Skeletal muscle tissue (tissue), 4 donors: ENCODE measurements around the gene CDH18. TPM values are rescaled to one million over a fixed set of nuclear protein-coding genes. Genes with fewer than 3 reads are reported as not detected.

Source experiments
- H3K27ac ChIP-seq: one replicate; pipeline ENCODE4 v1.7.0; 2013; ENCODE audit warnings: mild to moderate bottlenecking, low read depth, low read length, inconsistent platforms
- H3K27me3 ChIP-seq, 3 donors: one replicate each; pipeline ENCODE4 v1.7.0; 2013; ENCODE audit warnings: low read length in 3 of 3; ENCODE audit not compliant: control insufficient read depth in 3 of 3, insufficient read depth in 3 of 3
- H3K36me3 ChIP-seq, 3 donors: one replicate each; pipeline ENCODE4 v1.7.0; 2013; ENCODE audit warnings: low read length in 3 of 3; ENCODE audit not compliant: control insufficient read depth in 3 of 3, insufficient read depth in 3 of 3
- H3K4me1 ChIP-seq, 3 donors: one replicate each; pipeline ENCODE4 v1.7.0; 2013; ENCODE audit warnings: low read length in 3 of 3, mild to moderate bottlenecking in 3 of 3; ENCODE audit not compliant: control insufficient read depth in 3 of 3, insufficient read depth in 3 of 3
- H3K4me3 ChIP-seq, 3 donors: one replicate each; pipeline ENCODE4 v1.7.0; 2013; ENCODE audit warnings: low read length in 3 of 3
- H3K9ac ChIP-seq, 3 donors: one replicate each; pipeline ENCODE4 v1.7.0; 2013; ENCODE audit warnings: low read length in 3 of 3, mild to moderate bottlenecking in 3 of 3, moderate library complexity in 2 of 3, low read depth in 1 of 3
- H3K9me3 ChIP-seq, 3 donors: one replicate each; pipeline ENCODE4 v1.7.0; 2013; ENCODE audit warnings: low read length in 3 of 3; ENCODE audit not compliant: control insufficient read depth in 3 of 3
- total RNA-seq: library from RNA; depleted of rRNA; stranded (reverse); fragments of >200 nt; gene quantifications from one replicate; pipeline ENCODE4 v1.2.3, GENCODE V29; 2014
- donor health status: Osteomylitis.

Gene CDH18
- total RNA-seq, 1 donor from 2014 or later, result 12.0 TPM

- Histone ChIP-seq H3K27me3 (no peaks in the 10 kb centered on the region), H3K4me1 (no peaks in the 10 kb centered on the region), H3K4me3 (no peak overlapping the region), H3K27ac (no peak overlapping the region), H3K9ac (no peak overlapping the region), H3K36me3 (no peaks in the 10 kb centered on the region), H3K9me3 (no peaks in the 10 kb centered on the region)
Observed at GRCh38 chr5:19630876-19631275, 357.1 kb downstream of the CDH18 start.

DNA sequence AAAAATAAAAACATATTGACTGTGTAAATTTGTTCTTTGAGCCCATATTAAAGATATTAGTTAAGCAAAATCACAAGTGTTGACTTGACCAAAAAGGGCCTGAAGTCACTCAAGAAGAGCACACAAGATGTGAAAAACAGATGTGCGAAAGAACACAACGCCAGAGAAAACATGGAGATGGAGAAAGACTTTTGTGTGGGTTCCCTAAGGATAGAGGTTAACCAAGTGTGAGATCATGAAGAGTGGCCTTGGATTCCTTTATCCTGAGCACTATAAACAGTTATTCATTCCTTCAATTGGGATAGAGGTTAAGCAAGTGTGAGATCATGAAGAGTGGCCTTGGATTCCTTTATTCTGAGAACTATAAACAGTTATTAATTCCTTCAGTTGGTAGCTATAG lies 361.8 kb downstream of the CDH18 start:
- Histone ChIP-seq H3K4me1 (no peaks in the 10 kb centered on the region), H3K4me3 (no peak overlapping the region), H3K27ac (no peak overlapping the region), H3K9me3 (no peaks in the 10 kb centered on the region), H3K36me3 (no peaks in the 10 kb centered on the region), H3K9ac (no peak overlapping the region), H3K27me3 (no peaks in the 10 kb centered on the region)

DNA sequence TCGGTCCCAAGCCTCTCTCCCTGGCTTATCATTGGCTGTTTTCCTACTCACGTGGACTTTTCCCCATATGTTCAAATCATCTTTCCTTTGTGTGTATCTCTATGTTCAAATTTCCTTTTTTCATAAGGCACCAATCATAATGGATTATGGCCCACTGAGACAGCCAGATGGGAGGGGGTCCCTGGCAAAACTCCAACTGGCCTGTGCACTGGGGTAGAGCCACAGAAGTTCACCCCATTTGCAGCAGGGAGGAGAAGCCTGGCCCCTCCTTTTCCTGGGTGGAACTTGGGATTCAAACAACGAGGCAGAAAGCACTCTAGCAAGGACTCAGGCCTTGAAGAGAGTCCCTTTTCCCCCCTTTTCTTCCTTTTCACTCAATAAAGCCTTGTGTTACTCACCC lies 362.4 kb downstream of the CDH18 start:
- Histone ChIP-seq H3K4me1 (no peaks in the 10 kb centered on the region), H3K27me3 (no peaks in the 10 kb centered on the region), H3K27ac (no peak overlapping the region), H3K9ac (no peak overlapping the region), H3K36me3 (no peaks in the 10 kb centered on the region), H3K4me3 (no peak overlapping the region), H3K9me3 (no peaks in the 10 kb centered on the region)

DNA sequence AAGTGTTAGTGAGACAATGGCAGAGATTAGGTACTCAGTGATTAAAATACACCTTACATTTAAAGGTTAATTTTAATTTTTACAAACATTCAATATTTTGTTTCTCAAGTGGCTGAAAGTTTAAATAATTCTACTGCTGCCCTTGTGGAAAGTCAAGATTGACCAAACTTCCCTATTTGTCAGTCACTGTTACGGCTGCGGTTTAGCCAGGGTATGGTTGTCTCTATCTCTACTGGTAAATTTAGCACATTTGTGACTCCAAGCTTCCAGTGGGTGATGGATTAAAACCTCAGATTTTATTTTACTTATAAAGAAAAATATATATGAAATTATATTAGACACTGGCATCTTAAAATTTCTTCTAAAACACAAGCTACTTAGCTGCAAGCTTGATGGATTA lies 368.4 kb downstream of the CDH18 start:
- no peaks in the 10 kb centered on the region for H3K4me1 ChIP-seq
- H3K9ac ChIP-seq, result no peak overlapping the region
- H3K9me3 ChIP-seq, result no peaks in the 10 kb centered on the region
- H3K36me3 ChIP-seq, result no peaks in the 10 kb centered on the region
- no peak overlapping the region for H3K27ac ChIP-seq
- H3K27me3 ChIP-seq, result no peaks in the 10 kb centered on the region
- H3K4me3 ChIP-seq, result no peak overlapping the region

DNA sequence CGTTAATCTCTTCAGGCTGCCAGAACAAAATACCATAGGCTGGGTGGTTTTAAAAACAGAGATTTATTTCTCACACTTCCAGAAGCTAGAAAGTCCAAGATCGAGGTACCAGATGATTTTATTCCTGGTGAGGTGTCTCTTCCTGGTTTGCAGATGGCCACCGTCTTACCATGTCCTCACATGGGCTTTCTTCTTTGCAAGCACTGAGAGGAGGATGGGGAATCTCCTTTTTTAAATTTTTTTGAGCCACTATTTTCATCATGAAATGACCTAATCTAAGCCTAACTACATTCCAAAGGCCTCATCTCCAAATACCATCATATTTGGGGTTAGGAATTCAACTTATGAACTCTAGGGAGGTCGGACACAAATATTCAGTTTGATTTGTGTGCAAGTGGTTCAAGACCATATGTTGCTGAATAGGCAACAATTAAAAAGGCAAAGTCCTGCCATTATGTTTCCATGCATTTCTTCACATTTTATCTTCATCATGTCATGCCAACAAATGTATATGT lies 371.2 kb downstream of the CDH18 start:
- no peak overlapping the region for H3K27ac ChIP-seq
- H3K36me3 ChIP-seq, result no peaks in the 10 kb centered on the region
- no peak overlapping the region for H3K4me3 ChIP-seq
- H3K27me3 ChIP-seq, result no peaks in the 10 kb centered on the region
- H3K9me3 ChIP-seq, result no peaks in the 10 kb centered on the region
- H3K4me1 ChIP-seq, result no peaks in the 10 kb centered on the region
- no peak overlapping the region for H3K9ac ChIP-seq

GRCh38 chr5:19615661-19616060 lies 372.3 kb downstream of the CDH18 start:
- H3K9me3 ChIP-seq, result no peaks in the 10 kb centered on the region
- no peaks in the 10 kb centered on the region for H3K27me3 ChIP-seq
- H3K4me3 ChIP-seq, result no peak overlapping the region
- no peaks in the 10 kb centered on the region for H3K36me3 ChIP-seq
- no peaks in the 10 kb centered on the region for H3K4me1 ChIP-seq
- no peak overlapping the region for H3K9ac ChIP-seq
- no peak overlapping the region for H3K27ac ChIP-seq

- Histone ChIP-seq H3K4me1 (no peaks in the 10 kb centered on the region), H3K9me3 (no peaks in the 10 kb centered on the region), H3K36me3 (no peaks in the 10 kb centered on the region), H3K4me3 (no peak overlapping the region), H3K27ac (no peak overlapping the region), H3K9ac (no peak overlapping the region), H3K27me3 (no peaks in the 10 kb centered on the region)
Observed at GRCh38 chr5:19615071-19615470, 372.9 kb downstream of the CDH18 start.

DNA sequence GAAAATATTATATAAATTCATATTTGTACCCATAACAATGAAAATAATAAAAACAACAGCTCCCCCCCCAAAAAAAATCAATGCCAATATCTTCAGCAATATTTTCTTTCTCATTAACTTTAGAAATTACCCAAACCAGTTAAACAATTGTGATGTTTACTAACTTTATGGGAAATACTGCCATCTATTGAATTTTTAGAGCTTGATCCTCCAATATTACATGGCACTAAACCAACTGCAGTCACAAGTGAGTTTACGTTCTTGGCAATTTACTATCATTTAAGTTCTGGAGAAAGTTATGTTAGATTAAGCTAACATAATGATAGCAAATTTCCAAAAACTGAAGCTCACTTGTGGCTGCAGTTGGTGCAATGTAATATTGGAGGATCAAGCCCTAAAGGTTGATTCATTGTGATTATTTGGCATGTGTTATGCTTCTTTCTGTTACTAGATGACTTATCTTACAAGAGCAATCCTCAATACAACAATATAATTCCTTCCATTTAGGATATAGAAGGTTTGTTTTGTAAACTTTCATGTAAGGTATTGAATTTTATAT lies 379.5 kb downstream of the CDH18 start:
- no peak overlapping the region for H3K4me3 ChIP-seq
- no peaks in the 10 kb centered on the region for H3K36me3 ChIP-seq
- H3K4me1 ChIP-seq, result no peaks in the 10 kb centered on the region
- H3K27ac ChIP-seq, result no peak overlapping the region
- H3K9ac ChIP-seq, result no peak overlapping the region
- no peaks in the 10 kb centered on the region for H3K9me3 ChIP-seq
- no peaks in the 10 kb centered on the region for H3K27me3 ChIP-seq

DNA sequence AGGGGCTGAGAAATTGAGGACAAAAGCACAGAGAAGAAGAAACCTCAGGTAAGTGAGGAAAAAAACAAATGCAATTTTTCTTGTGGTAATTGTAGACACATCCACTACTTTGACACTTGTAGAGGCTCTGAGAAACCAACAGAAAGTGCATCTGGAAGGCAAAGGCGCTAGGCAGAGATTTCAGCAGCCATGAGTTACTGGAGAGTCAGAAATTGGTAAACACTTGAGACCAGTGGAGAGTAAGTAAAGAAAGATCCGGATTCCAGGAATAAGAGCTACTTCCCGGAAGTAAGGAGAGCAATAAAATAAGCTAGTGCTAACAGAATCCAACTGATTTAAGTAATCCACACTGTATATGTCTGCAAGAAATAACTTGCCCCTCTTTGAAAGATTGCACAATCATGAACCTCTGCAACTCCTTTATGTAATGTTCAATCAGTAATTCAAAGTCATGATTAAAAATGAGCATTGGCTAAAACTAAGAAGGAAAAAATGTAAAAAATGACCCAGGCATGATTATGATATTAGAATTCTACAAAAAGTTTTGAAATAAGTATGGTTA lies 382.1 kb downstream of the CDH18 start:
- no peaks in the 10 kb centered on the region for H3K36me3 ChIP-seq
- H3K4me1 ChIP-seq, result no peaks in the 10 kb centered on the region
- H3K27me3 ChIP-seq, result no peaks in the 10 kb centered on the region
- H3K27ac ChIP-seq, result no peak overlapping the region
- no peak overlapping the region for H3K4me3 ChIP-seq
- no peaks in the 10 kb centered on the region for H3K9me3 ChIP-seq
- H3K9ac ChIP-seq, result no peak overlapping the region

DNA sequence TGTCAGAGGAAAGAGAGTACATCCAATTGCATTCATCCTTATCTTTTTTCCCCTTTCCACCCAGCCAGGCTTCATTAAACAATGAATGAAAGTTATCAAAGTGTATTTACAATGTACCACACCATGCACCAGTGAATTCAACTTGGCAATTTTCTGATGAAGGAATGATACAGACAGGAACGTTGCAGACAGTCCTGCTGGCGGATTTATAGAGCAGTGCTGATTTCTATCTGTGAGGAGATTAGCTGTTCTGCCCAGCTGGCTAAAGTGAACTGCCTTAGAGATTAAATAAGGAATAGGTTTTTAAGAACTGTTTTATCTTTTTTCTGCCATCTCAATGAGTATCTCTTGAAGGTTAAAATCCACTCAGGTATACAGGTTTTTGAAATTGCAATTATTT lies 403.9 kb downstream of the CDH18 start:
- Histone ChIP-seq H3K9me3 (no peaks in the 10 kb centered on the region), H3K27me3 (no peaks in the 10 kb centered on the region), H3K4me3 (no peak overlapping the region), H3K9ac (no peak overlapping the region), H3K4me1 (no peaks in the 10 kb centered on the region), H3K27ac (no peak overlapping the region), H3K36me3 (no peaks in the 10 kb centered on the region)
